Fibroblast of skin of right quadriceps (primary cell): ENCODE measurements around the gene CDH13.

Experiments
- DNase-seq: peaks from one replicate; pipeline ENCODE4 v3.0.0-alpha.2; 2013

Gene CDH13

DNA sequence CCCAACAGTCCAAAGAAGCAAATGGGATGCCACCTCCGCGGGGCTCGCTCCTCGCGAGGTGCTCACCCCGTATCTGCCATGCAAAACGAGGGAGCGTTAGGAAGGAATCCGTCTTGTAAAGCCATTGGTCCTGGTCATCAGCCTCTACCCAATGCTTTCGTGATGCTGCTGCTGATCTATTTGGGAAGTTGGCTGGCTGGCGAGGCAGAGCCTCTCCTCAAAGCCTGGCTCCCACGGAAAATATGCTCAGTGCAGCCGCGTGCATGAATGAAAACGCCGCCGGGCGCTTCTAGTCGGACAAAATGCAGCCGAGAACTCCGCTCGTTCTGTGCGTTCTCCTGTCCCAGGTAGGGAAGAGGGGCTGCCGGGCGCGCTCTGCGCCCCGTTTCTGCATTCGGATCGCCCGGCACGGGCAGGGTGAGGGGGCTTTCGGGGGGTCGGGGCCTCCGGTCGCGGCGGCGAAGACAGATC, at the start of gene CDH13:
Gene CDH13, plus strand, starts transcription at position 179 of the 471 bp plus-strand sequence.
- DNase-seq = peak; percentile 64

DNA sequence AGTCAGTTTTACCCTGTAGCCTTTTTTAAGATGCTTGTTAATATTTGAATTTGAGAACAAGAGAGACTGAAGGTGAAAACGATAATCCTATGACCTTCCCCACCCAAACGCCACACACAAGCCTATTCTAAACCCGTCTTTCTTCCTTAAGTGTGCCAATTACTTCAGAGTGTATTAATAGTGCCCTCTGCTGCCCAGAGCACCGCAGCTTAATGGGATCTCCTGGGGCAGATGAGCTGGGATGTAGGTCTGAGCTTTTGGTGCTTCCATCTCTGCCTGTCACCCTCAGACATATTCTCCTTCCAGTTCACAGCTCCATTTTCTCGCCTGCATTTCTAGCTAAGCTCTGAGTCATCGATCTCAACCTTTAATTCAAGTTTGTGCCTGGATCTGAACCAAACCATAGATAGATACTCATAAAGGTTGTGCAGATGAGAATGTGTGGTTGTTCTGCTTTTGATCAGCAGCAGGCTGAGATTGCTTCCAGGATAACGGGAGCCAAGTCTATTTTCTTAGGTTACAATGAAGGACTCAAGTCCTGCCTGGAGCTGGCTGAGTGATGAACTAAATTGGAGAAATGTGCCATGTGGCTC, 46.4 kb upstream of the CDH13 start:
- peak; percentile 52 for DNase-seq

DNA sequence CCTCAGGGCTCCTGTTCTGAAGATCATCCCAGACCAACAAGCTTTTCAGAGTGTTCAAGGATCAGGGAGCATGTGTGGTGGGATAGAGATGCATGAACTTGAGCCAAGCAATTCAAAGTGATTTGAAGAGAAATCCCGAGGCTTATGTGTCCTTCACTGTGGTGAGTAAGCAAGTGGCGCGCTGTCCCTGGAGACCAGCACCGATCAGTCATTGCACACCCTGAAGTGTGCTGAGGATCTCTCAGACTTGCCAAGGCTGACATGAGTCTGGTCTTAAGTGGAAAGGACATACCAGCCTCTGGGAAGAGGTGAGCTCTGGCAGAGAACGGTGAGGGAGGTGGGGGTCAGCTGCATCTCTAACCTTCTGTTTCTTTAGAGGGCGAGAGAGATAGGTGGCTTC, 43.8 kb upstream of the CDH13 start:
- no peak for DNase-seq

DNA sequence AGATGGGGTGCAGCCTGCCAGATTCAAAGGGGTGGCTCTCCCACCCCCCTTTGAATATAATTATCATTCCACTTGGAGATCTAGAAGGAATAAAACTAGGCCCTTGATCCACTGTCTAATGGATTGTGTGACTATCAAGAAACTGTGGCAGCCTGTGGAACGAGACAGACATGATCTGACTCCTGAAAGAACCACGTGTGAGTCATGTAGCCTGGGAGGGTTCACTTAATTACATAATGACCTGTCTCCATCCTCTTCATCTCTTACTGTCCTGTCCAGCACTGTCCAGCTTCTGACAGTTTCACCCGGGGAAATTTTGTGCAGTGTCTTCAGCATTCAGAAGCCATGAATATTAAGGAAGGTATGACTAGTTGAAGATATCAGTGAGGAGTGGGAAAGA, 43.3 kb upstream of the CDH13 start:
- peak; percentile 8 for DNase-seq

DNA sequence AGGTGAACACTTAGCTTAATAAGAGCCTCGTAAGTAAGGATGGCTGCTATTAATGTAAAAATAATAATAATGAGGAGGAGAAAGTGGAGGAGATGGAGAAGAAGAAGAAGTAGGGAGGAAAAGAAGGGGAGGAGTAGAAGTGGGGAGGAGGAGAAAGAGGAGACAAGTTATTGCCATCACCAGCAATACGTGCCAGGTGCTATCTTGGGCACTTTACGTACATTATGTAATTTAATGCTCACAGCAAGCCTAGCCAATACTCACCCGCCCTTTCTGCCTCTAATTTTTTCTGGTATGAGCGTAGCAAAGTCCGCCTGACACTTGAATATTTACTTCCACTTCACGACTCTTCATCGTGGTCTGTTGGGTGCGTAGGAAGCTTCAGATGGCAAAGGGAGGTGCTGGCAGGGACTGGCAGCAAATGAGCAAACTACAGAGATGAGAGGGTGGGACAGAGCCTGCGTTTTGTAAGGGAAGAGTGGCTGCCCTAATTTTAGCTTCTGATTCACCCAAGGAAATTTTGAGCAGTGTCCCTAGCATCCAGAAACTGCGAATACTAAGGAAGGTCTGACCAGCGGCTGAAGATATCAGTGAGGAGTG, 42.1 kb upstream of the CDH13 start:
- DNase-seq = no peak

DNA sequence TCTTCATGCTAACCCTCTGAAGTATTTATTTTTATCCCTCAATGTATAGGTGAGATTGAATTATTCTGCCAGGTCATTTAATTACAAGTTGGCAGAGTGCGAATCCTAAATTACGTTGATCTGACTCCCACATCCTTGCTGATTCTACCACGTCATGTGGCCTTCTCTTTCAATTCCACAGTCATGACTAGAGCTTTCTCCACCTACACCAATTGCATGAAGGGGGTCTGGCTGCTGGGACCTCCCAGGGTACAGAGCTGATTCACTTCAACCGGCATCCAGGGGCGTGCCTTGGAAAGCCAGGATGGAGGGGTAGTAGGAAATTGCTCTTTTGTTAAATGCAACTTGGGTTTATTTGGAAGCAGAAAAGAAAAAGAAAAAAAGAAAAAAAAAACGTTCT, 41.1 kb upstream of the CDH13 start:
- peak; percentile 84 for DNase-seq

DNA sequence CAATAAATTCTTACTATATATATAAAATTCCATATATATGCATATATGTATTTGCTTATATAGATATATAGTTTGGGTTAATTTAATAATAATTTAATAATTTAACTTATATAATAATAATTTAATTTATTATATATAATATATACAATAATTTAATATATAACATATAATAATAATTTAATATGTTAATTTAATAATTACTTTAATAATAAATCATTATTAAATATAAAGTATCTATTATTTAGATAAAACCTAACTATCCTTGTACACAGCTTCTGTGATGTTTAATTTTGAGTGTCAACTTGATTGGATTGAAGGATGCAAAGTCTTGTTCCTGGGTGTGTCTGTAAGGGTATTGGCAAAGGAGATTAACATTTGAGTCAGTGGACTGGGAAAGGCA, 40.6 kb upstream of the CDH13 start:
- no peak for DNase-seq

DNA sequence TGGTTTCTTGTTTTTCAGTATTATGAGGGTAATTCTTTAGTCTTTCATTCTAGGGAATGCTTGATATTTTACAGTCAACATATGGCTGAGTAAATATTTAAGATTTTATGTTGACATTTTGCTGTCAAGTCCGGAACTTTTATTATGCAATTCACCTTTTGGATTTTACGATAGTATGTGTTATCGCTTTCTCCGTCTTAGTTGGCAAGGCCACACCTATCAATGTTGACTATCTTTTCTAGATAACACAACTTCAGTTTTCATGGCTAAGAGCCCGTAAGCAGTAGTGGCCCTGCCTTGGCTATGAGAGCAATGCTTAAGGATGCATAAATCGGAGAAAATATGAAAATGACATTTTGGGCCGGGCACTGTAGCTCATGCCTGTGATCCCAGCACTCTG, 39.5 kb upstream of the CDH13 start:
- DNase-seq = no peak

DNA sequence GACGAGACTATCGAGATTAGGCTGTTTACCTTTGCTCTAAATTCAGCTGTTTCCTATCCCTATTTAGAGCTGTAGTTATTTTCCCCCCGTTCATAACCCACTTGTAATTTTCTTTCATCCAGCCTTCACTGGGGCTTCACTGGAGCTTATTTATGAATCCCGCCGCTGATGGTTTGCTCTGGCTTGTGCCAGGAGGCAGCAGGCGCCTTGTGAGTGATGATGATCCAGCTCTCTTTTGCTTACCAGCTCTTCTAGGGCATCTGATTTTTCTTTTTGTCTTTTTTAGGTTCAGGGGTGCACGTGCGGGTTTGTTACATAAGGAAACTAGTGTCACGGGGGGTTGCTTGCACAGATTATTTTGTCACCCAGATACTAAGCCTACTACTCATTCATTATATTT, 37.4 kb upstream of the CDH13 start:
- no peak for DNase-seq

DNA sequence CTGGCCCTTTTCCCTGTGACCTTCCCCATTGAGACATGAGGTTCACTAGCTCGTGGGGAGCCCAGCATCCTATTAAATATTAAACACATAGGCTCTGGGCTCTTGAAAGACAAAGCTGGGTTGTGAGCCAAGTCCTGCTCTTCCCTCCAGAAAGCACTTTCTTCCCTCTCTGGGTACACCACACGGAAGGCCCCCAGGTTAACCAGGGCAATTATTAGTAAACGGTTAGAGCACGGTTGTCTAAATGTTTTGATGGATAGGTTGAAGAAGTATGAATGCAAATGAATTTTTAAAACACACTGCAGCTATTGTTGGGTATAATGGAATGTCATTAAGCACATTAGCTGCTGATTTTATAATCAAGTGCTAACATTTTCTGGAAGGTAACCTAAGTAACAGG, 32.7 kb upstream of the CDH13 start:
- no peak for DNase-seq

DNA sequence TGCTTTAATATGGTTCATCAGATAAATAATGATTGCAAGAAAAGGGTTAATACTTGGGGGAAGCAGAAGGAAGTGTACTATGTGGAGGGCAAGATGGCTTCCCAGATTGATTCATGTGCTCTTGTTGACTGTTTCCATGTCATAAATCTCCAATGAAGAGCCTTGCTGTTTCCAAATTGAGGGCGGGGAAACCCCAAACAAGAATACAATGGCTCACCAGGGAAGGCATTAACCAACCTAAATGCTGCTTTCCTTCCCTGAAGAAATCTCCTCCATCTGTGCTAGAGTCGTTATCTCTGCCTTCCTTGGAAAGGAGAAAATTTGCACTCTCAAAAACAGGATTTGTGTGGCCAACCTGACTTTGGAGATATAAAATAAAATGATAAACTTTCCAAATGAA, 28.0 kb upstream of the CDH13 start:
- no peak for DNase-seq

DNA sequence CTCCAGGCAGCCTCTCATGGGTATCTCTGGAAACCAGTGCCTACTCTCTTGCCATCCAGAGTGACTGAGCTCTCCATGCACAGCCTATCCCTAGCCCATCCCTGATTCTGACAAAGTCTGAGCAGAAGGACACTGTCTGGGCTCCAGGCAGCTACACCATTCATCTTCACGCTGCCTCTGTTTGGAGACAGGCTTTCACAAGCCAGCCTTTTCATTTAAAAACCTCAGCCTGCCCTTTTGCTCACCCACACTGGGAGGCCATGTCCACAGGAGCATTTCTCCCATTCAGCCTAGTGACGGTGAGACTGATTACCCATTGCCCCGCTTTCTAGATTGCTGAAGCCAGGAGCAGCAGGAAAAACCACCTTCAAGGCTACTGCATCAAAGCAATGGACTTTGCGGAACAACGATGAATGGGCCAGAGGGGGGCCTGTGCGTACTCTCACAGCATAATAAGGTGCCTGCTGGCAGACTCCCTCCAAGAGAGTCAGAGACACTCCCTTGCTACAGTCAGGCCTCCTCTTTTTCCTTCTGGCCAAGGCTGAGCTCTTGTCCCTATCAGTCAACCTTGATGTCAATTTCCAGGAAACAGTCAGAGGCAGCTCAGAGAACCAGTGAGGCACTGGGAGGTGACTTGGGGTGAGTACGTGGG, 24.7 kb upstream of the CDH13 start:
- no peak for DNase-seq

DNA sequence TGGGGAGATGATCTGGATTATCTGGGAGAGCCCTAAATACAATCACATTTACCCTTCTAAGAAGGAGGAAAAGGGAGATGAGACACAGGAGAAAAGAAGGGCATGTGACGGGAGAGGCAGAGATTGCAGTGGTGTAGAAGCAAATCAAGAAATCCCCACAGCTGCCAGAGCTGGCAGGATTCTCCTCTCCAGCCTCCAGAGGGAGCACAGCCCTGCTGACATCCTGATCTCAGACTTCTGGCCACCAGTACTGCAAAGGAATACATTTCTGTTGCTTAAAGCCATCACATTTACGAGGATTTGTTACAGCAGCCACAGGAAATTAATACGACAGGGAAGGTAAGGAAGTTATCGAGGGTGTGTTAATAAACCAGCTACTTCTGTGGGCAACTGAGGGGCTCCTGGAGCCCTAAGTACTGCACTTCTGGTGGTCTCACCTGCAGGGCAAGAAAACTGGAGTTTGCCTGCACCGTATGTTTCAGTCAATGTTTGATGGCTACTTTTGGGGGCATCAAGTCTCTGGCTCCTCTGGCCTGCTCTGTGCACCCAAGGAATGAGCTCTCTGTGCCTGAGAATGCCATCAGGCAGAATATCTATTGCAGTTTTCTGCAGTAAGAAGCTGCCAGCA, 22.9 kb upstream of the CDH13 start:
- DNase-seq = peak; percentile 53

DNA sequence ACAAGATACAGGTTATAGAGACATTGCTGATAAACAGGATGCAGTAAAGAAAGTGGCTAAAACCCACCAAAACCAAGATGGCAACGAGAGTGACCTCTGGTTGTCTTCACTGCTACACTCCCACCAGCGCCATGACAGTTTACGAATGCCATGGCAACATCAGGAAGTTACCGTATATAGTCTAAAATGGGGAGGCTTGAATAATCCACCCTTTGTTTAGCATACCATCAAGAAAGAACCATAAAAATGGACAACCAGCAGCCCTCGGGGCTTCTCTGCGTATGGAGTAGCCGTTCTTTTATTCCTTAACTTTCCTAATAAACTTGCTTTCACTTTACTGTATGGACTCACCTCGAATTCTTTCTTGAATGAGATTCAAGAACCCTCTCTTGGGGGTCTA, 21.7 kb upstream of the CDH13 start:
- DNase-seq = no peak

DNA sequence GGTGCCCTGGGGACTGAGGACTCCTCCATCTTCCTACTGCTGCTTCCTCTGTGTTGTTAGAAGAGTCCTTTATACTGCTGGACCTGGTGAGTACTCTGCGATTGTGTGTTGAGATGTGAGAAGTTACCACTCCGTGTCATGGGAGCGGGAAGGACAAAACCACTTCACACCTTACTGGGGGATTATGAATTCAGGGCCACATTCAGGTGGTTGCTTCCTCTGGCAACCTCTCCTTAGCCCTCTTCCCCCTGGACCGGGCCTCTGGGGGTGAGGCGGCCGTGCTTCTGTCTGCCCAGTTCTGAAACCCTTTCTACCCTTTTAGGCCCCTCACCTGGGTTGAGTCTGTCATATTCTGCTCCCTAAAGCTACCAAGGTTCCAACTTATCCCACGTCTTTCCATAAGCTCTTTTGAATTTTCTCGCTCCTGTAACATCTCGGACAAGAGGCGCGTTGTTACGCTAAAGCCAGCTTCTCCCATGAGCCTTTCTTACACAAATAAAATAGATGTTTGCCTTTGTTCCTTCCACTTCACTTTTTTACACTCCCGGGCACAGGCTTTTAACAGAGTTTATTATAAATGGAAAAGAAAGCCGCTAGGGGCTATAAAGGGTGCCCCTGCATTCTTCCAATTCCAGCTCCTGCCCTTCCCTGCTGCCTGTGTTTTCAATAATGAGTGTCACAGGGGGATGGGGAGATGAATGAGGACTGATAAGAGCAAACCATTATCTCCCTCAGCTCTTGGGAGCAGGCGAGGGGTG, 20.7 kb upstream of the CDH13 start:
- DNase-seq = no peak

DNA sequence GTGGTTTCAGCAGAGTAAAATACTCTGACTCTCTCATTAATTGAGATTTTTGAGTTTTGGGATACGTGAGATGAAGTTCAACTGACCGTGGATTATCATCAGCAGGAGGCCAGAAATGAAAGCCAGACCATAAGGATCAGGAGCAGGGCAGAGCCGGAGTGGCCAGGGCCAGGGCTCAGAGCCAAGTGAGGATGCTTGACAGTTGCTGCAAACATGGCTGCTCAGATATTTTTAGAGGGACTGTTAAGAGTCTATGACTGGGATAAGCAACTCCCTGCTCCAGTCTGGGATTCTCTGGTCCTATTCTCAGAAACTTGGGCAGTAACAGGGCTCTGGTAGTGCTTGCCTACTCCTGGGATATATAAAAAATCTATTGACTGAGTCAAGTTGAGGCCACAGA, 17.6 kb upstream of the CDH13 start:
- no peak for DNase-seq

DNA sequence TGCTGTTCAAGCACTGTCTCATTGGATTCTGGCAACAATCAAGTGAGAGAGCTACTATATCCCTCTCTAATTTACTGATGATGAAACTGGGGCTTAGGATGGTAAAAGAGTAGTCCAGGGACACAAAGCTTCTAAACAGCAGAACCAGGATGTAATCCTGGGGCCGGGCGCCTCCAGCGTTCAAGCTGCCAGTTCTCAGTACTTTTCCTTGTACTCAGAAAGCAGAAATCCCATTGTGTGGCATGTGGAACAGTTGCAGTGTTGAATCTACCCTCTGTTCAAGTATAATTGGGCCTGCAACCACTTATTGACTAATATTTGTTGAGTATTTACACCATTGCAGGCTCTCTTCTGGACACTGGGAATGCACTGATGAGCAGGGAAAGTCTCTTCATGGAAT, 14.5 kb upstream of the CDH13 start:
- DNase-seq = no peak

DNA sequence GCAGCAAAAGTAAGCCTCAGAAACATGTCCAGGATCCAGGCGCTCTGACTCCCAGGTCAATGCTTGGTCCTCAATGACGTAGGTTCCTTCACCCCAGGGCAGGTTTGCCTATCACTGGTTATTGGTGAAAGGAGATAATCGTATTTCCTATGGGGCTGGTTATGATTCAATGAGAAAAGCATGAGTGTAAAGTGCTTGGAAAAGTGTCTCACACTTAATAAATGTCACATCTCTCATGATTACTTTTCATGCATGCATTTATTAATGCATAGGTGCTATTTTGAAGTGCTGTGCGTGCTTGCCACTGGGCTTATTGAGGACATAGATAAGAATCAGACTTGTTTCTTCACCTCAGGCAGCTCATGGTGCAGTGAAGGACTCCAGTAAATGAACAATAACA, 10.4 kb upstream of the CDH13 start:
- no peak for DNase-seq

DNA sequence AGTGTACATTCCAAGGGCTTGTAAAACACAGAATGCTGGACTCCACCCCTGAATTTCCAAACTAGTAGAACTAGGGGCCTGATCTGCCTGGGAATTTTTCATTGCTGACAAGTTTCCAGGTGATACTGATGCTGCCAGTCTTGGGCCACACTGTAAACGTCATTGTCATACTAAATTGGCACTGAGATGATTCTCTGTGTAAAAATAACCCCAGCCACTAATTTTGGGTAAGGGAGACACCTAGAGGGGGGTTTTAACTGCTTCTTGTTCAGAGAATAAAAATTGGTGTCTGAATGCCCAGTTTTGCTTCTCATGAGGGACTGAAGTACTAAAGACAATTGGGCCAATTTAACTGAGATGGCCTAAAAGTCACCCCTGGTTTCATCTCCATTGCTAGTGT, 5.0 kb upstream of the CDH13 start:
- no peak for DNase-seq

DNA sequence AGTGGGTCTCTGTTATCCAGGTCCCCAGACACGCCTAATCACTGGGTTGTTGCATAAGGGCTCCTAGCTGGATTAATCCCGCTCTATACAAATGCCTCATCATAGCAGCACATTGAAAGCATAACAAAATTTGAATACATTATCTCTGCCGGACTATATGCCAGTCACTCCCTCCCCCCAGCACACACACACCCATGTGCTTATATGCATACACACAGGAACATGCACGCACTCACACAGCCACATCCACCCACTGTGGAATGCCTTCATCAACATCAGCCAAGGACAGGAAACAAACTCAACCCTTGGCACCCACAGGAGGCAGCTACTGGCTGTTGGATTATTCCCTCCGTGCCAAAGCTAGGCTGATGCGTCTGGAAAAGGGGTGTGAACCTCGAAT, 3.5 kb upstream of the CDH13 start:
- DNase-seq = no peak

DNA sequence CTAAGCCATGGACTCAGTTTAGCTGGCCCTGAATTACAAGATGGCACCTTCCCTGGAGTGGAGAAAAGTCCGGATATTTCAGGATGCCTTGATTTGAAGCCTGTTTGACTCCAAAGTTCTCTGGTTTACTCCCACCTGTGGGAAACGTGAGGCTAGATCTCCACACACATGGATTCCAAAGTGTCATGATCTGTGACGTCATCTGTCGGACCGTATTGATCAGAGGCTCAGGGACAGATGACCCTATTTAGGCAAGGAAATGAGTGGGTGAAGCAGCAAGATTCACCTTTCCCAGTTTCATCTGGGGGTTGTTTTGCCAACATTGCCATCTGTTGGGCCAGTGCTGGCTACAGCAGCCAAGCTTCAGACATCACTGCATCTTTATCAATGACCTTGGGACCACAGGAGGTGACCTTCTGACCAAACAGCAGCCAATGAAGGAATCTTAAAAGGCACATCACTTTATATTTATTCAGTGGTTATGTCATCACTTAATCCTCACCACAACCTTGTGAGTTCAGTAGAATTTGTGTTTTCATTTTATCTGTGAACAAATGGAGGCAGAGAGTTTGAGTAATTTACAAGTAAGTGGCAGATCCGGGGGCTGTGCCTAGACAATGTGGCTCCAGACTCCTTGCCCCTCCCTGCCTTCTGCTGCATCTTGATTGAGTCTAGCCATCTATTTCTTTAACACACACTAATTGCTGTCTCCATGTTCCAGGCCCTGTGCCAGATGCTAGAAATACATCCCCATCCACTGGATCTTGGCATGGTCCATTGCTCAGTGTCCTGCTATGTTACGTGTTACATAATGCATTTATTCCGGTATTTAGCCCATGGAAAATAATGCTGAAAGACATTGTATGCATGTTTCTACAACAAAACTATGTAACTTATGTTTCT, 1.5 kb upstream of the CDH13 start:
- DNase-seq = no peak

DNA sequence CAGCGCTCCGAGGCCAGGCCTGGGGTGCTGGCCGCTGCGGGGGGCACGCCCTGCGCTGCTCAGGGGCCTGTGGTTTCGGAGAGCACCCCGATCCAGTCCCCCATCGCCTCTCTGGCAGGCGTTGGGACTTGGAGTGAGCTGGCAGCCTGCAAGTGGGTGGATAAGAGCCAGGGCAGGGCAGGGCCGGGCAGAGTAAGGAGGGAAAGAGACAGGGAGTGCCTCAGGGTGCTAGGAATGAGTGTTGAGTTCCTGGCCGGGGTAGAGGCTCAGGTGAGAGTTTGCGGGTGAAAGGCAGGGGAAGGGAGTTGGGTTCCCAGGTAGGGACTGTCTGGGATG, 1.3 kb downstream of the CDH13 start:
- DNase-seq = peak; percentile 30

DNA sequence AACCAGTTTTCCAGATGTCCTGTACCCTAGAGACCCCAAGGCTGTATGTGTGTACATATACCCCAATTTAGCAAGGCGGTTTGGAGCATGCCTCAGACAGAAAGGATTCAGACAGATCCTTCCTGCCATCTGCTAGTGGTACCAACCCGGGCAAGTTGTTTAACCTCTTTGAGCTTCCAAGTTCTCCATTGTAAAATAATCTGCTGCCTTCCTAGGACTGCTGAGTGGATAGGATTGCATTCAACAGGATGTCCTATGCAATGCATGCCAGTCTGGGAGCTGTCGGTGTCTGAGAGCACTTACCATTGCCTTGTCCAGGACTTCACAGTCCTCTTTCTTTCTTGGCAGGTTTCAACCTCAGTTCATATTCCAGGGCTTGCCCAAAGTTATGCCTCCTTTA, 1.9 kb downstream of the CDH13 start:
- DNase-seq = no peak
